Cardiac muscle cell (in vitro differentiated cells and primary cell): ENCODE data around the gene YRDC. TPM values are rescaled to one million over a fixed set of nuclear protein-coding genes. Genes with fewer than 3 reads are reported as not detected.

Experiments
- DNase-seq, 2 donors: peaks; one replicate each; pipeline versions ENCODE4 v3.0.0 to v3.0.0-alpha.2; 2010 to 2017; ENCODE audit warnings: low read depth in 1 of 2, low spot score in 1 of 2
- H3K27ac ChIP-seq: fragments of 200-600 bp; sonication (generic); 2 replicates; pipeline ENCODE4 v1.5.1; 2016
- H3K27me3 ChIP-seq: fragments of 200-600 bp; sonication (generic); 2 replicates; pipeline ENCODE4 v1.6.0; 2016; ENCODE audit warnings: control low read depth
- H3K36me3 ChIP-seq: fragments of 200-600 bp; sonication (generic); 2 replicates; pipeline ENCODE4 v1.5.1; 2016; ENCODE audit warnings: control low read depth
- H3K4me1 ChIP-seq: fragments of 200-600 bp; sonication (generic); 2 replicates; pipeline ENCODE4 v1.8.1; 2017; ENCODE audit warnings: low read depth, mild to moderate bottlenecking, mixed run types
- H3K4me3 ChIP-seq: fragments of 200-600 bp; sonication (generic); 2 replicates; pipeline ENCODE4 v1.5.1; 2016; ENCODE audit warnings: mild to moderate bottlenecking
- H3K9me3 ChIP-seq: fragments of 200-600 bp; sonication (generic); 2 replicates; pipeline ENCODE4 v1.5.1; 2017; ENCODE audit warnings: low read depth, mild to moderate bottlenecking, control low read depth
- CTCF ChIP-seq: IDR thresholded peaks from 2 replicates; pipeline ENCODE4 v1.5.1; 2012; ENCODE audit warnings: low read depth, mild to moderate bottlenecking, low read length
- polyA plus RNA-seq: library from polyadenylated mRNA; unstranded; fragments of >200 nt; fragmentation: Nextera tagmentation; extraction: Ambion mirVana; gene quantifications from 2 replicates; pipeline ENCODE4 v1.2.1, GENCODE V29; 2016
- total RNA-seq: library from RNA; depleted of rRNA; stranded (reverse); fragments of >200 nt; gene quantifications from 2 replicates; pipeline ENCODE4 v1.2.3, GENCODE V29; 2016

Gene YRDC
- total and polyA plus RNA-seq, 2 experiments from 2014 or later, result 9.7 to 22.2 TPM

- no peak for DNase-seq
- H3K9me3 ChIP-seq, result no peaks in the 10 kb centered on the region
- no peaks in the 10 kb centered on the region for H3K27me3 ChIP-seq
- H3K27ac ChIP-seq, result no peak overlapping the region
- H3K36me3 ChIP-seq, result peaks cover 2% of the 10 kb centered on the region
- no peak overlapping the region for H3K4me3 ChIP-seq
- H3K4me1 ChIP-seq, result peaks cover 6% of the 10 kb centered on the region
- no peak for TF ChIP-seq CTCF
Observed at GRCh38 chr1:37844536-37844935, 36.5 kb upstream of the YRDC start.

GRCh38 chr1:37841652-37842051 is 33.6 kb upstream of the YRDC start:
- DNase-seq, result no peak
- Histone ChIP-seq H3K27me3 (no peaks in the 10 kb centered on the region), H3K9me3 (no peaks in the 10 kb centered on the region), H3K4me3 (no peak overlapping the region), H3K4me1 (peaks cover 6% of the 10 kb centered on the region), H3K27ac (no peak overlapping the region), H3K36me3 (peaks cover 18% of the 10 kb centered on the region)
- no peak for TF ChIP-seq CTCF

- H3K9me3 ChIP-seq, result no peaks in the 10 kb centered on the region
- H3K4me3 ChIP-seq, result no peak overlapping the region
- DNase-seq, result peak in 1 of 2 donors; percentile 24
- H3K27ac ChIP-seq, result no peak overlapping the region
- H3K36me3 ChIP-seq, result peaks cover 22% of the 10 kb centered on the region
- H3K4me1 ChIP-seq, result peaks cover 6% of the 10 kb centered on the region
- no peaks in the 10 kb centered on the region for H3K27me3 ChIP-seq
- no peak for TF ChIP-seq CTCF
Observed at GRCh38 chr1:37840711-37841110, 32.7 kb upstream of the YRDC start.

- no peak overlapping the region for H3K4me3 ChIP-seq
- H3K36me3 ChIP-seq, result peaks cover 30% of the 10 kb centered on the region
- no peaks in the 10 kb centered on the region for H3K9me3 ChIP-seq
- TF ChIP-seq CTCF, result no peak
- no peaks in the 10 kb centered on the region for H3K27me3 ChIP-seq
- H3K27ac ChIP-seq, result no peak overlapping the region
- peaks cover 6% of the 10 kb centered on the region for H3K4me1 ChIP-seq
- DNase-seq, result no peak
Observed at GRCh38 chr1:37839676-37840075, 31.7 kb upstream of the YRDC start.

- DNase-seq, result no peak
- Histone ChIP-seq H3K27ac (no peak overlapping the region), H3K4me1 (no peaks in the 10 kb centered on the region), H3K9me3 (no peaks in the 10 kb centered on the region), H3K4me3 (no peak overlapping the region), H3K36me3 (peaks cover 46% of the 10 kb centered on the region), H3K27me3 (no peaks in the 10 kb centered on the region)
- no peak for TF ChIP-seq CTCF
Observed at GRCh38 chr1:37836788-37837187, 28.8 kb upstream of the YRDC start.

- no peaks in the 10 kb centered on the region for H3K27me3 ChIP-seq
- no peak overlapping the region for H3K4me3 ChIP-seq
- H3K27ac ChIP-seq, result no peak overlapping the region
- TF ChIP-seq CTCF, result no peak
- H3K9me3 ChIP-seq, result no peaks in the 10 kb centered on the region
- peaks cover 44% of the 10 kb centered on the region for H3K36me3 ChIP-seq
- H3K4me1 ChIP-seq, result no peaks in the 10 kb centered on the region
- DNase-seq, result no peak
Observed at GRCh38 chr1:37831809-37832208, 23.8 kb upstream of the YRDC start.
